ENCODE data around the gene CAMTA1. TPM values are rescaled to one million over a fixed set of nuclear protein-coding genes. Genes with fewer than 3 reads are reported as not detected.

CAMTA1 gene
- total RNA-seq, 1 experiment from 2014 or later = 85.2 TPM

- CTCF ChIA-PET = no interaction called here
- H3K27me3 ChIP-seq (replicated peaks; ENCODE audit: insufficient read depth, low read depth, low read length, poor library complexity) = no peaks in the 10 kb centered on the region
- DNase-seq (ENCODE audit: low spot score) = no peak
- BruUV-seq (replicated peaks) = no TSS peak
- no peaks in the 10 kb centered on the region for H3K36me3 ChIP-seq (ENCODE audit: insufficient read depth, low read length, poor library complexity, severe bottlenecking)
- no peak overlapping the region for H3K27ac ChIP-seq (ENCODE audit: low read depth, low read length, poor library complexity, severe bottlenecking)
- no peaks in the 10 kb centered on the region for H3K9me3 ChIP-seq (ENCODE audit: low read depth, low read length, poor library complexity, severe bottlenecking)
- no peak overlapping the region for H3K4me3 ChIP-seq (ENCODE audit: low read depth, low read length, poor library complexity, severe bottlenecking)
- POLR2A ChIA-PET (ENCODE audit: low non-redundant PET) = no interaction called here
- peaks cover 47% of the 10 kb centered on the region for H3K4me1 ChIP-seq (ENCODE audit: insufficient read depth, low read length, poor library complexity, severe bottlenecking)
- intact Hi-C loops (cut with micrococcal nuclease; ENCODE audit: unreplicated experiment) = loop anchor here (10.0 kb wide), 1 partner anchor 179 kb away; no protein-coding TSS in a partner anchor
- TF ChIP-seq EZH2 (IDR thresholded peaks at IDR 0.05; ENCODE audit: borderline replicate concordance, low read depth, low read length, poor library complexity, severe bottlenecking) (no peak), CTCF (conservative IDR thresholded peaks at IDR 0.05; ENCODE audit: low read depth, low read length) (no peak)
Measured at GRCh38 chr1:7474143-7474490, 688.9 kb downstream of the CAMTA1 start.

GRCh38 chr1:7474786-7475502 is 689.7 kb downstream of the CAMTA1 start:
- CTCF ChIA-PET = no interaction called here
- no peak for DNase-seq (ENCODE audit: low spot score)
- intact Hi-C loops (cut with micrococcal nuclease; ENCODE audit: unreplicated experiment) = loop anchor here (10.0 kb wide), 1 partner anchor 180 kb away; no protein-coding TSS in a partner anchor

GRCh38 chr1:7475691-7476090 is 690.4 kb downstream of the CAMTA1 start:
- no peak for TF ChIP-seq EZH2 (IDR thresholded peaks at IDR 0.05; ENCODE audit: borderline replicate concordance, low read depth, low read length, poor library complexity, severe bottlenecking)
- no peak for TF ChIP-seq CTCF (conservative IDR thresholded peaks at IDR 0.05; ENCODE audit: low read depth, low read length)
- H3K36me3 ChIP-seq (ENCODE audit: insufficient read depth, low read length, poor library complexity, severe bottlenecking) = no peaks in the 10 kb centered on the region
- H3K9me3 ChIP-seq (ENCODE audit: low read depth, low read length, poor library complexity, severe bottlenecking) = no peaks in the 10 kb centered on the region
- CTCF ChIA-PET = no interaction called here
- BruUV-seq (replicated peaks) = no TSS peak
- H3K4me1 ChIP-seq (ENCODE audit: insufficient read depth, low read length, poor library complexity, severe bottlenecking) = peaks cover 52% of the 10 kb centered on the region
- POLR2A ChIA-PET (ENCODE audit: low non-redundant PET) = no interaction called here
- DNase-seq (ENCODE audit: low spot score) = no peak
- no peak overlapping the region for H3K4me3 ChIP-seq (ENCODE audit: low read depth, low read length, poor library complexity, severe bottlenecking)
- no peak overlapping the region for H3K27ac ChIP-seq (ENCODE audit: low read depth, low read length, poor library complexity, severe bottlenecking)
- no peaks in the 10 kb centered on the region for H3K27me3 ChIP-seq (replicated peaks; ENCODE audit: insufficient read depth, low read depth, low read length, poor library complexity)
- intact Hi-C loops (cut with micrococcal nuclease; ENCODE audit: unreplicated experiment) = loop anchor here (10.0 kb wide), 1 partner anchor 181 kb away; no protein-coding TSS in a partner anchor

More at GRCh38 chr1:7474786-7475502, 689.7 kb downstream of the CAMTA1 start:
- Histone ChIP-seq H3K4me1 (ENCODE audit: insufficient read depth, low read length, poor library complexity, severe bottlenecking) (peaks cover 55% of the 10 kb centered on the region), H3K4me3 (ENCODE audit: low read depth, low read length, poor library complexity, severe bottlenecking) (no peak overlapping the region), H3K36me3 (ENCODE audit: insufficient read depth, low read length, poor library complexity, severe bottlenecking) (no peaks in the 10 kb centered on the region), H3K27ac (ENCODE audit: low read depth, low read length, poor library complexity, severe bottlenecking) (no peak overlapping the region), H3K27me3 (replicated peaks; ENCODE audit: insufficient read depth, low read depth, low read length, poor library complexity) (no peaks in the 10 kb centered on the region), H3K9me3 (ENCODE audit: low read depth, low read length, poor library complexity, severe bottlenecking) (no peaks in the 10 kb centered on the region)
- TF ChIP-seq EZH2 (IDR thresholded peaks at IDR 0.05; ENCODE audit: borderline replicate concordance, low read depth, low read length, poor library complexity, severe bottlenecking) (no peak), CTCF (conservative IDR thresholded peaks at IDR 0.05; ENCODE audit: low read depth, low read length) (peak; percentile 30; the same call in 1 of the 2 replicates)
- POLR2A ChIA-PET (ENCODE audit: low non-redundant PET) = interaction anchor here (0.6 kb wide), 1 partner anchor 800 kb away, joined by 3 read pairs; no protein-coding TSS in a partner anchor
- BruUV-seq (replicated peaks) = no TSS peak

All from A673 (cell line).